RWPE2 (cell line): ENCODE measurements around the gene NGEF.

Experiments
- ATAC-seq: fragments of 200-7000 bp; cut with Tn5 transposase; 3 replicates; pipeline ENCODE4 v1.9.1; 2021; ENCODE audit warnings: low read depth
- DNase-seq: peaks from one replicate; pipeline ENCODE4 v3.0.0-alpha.2; 2020; ENCODE audit warnings: low spot score
- H3K27ac ChIP-seq: fragments of 450-650 bp; 2 replicates; pipeline ENCODE4 v1.5.1; 2017; ENCODE audit warnings: mild to moderate bottlenecking; ENCODE audit not compliant: poor library complexity, severe bottlenecking
- H3K27me3 ChIP-seq: fragments of 250-450 bp; sonication (Bioruptor Pico); 2 replicates; pipeline ENCODE4 v1.5.1; 2021; ENCODE audit warnings: mild to moderate bottlenecking, moderate library complexity; ENCODE audit not compliant: insufficient read depth, poor library complexity, severe bottlenecking
- H3K36me3 ChIP-seq: fragments of 250-450 bp; sonication (Bioruptor Pico); 2 replicates; pipeline ENCODE4 v1.5.1; 2020; ENCODE audit warnings: low read depth, mild to moderate bottlenecking, moderate library complexity
- H3K4me1 ChIP-seq: fragments of 250-450 bp; sonication (Bioruptor Pico); 2 replicates; pipeline ENCODE4 v1.5.1; 2021; ENCODE audit warnings: mild to moderate bottlenecking, moderate library complexity; ENCODE audit not compliant: insufficient read depth, poor library complexity, severe bottlenecking
- H3K4me3 ChIP-seq: fragments of 250-450 bp; sonication (Bioruptor Pico); 2 replicates; pipeline ENCODE4 v1.5.1; 2021; ENCODE audit warnings: mild to moderate bottlenecking, moderate library complexity; ENCODE audit not compliant: severe bottlenecking
- H3K9me3 ChIP-seq: fragments of 250-450 bp; sonication (Bioruptor Pico); 2 replicates; pipeline ENCODE4 v1.5.1; 2021; ENCODE audit warnings: mild to moderate bottlenecking, moderate library complexity; ENCODE audit not compliant: severe bottlenecking
- CTCF ChIP-seq: fragments of 450-650 bp; IDR thresholded peaks from one replicate; pipeline ENCODE4 v1.5.1; 2017; ENCODE audit warnings: mild to moderate bottlenecking, moderate library complexity; ENCODE audit not compliant: poor library complexity, severe bottlenecking

The NGEF gene

GRCh38 chr2:233017947-233018346 is 4.9 kb upstream of the NGEF start:
- TF ChIP-seq CTCF, result no peak
- Histone ChIP-seq H3K4me1 (no peaks in the 10 kb centered on the region), H3K36me3 (no peaks in the 10 kb centered on the region), H3K27ac (no peak overlapping the region), H3K9me3 (no peaks in the 10 kb centered on the region), H3K27me3 (no peaks in the 10 kb centered on the region), H3K4me3 (no peak overlapping the region)
- DNase-seq (no peak), ATAC-seq (no peak)

- no peaks in the 10 kb centered on the region for H3K36me3 ChIP-seq
- no peaks in the 10 kb centered on the region for H3K27me3 ChIP-seq
- H3K4me1 ChIP-seq, result no peaks in the 10 kb centered on the region
- ATAC-seq (no peak), DNase-seq (no peak)
- H3K4me3 ChIP-seq, result no peak overlapping the region
- no peaks in the 10 kb centered on the region for H3K9me3 ChIP-seq
- H3K27ac ChIP-seq, result no peak overlapping the region
- no peak for TF ChIP-seq CTCF
These were observed 2.1 kb upstream of the NGEF start for GRCh38 chr2:233015019-233015645.

- ATAC-seq (no peak), DNase-seq (no peak)
- H3K27ac ChIP-seq, result no peak overlapping the region
- H3K4me3 ChIP-seq, result no peak overlapping the region
- H3K36me3 ChIP-seq, result no peaks in the 10 kb centered on the region
- H3K4me1 ChIP-seq, result no peaks in the 10 kb centered on the region
- no peak for TF ChIP-seq CTCF
- H3K27me3 ChIP-seq, result no peaks in the 10 kb centered on the region
- H3K9me3 ChIP-seq, result no peaks in the 10 kb centered on the region
These were observed 594 bp upstream of the NGEF start for GRCh38 chr2:233013650-233014049.

GRCh38 chr2:233012301-233012971 is 620 bp downstream of the NGEF start:
- H3K4me1 ChIP-seq, result no peaks in the 10 kb centered on the region
- no peak overlapping the region for H3K4me3 ChIP-seq
- no peaks in the 10 kb centered on the region for H3K27me3 ChIP-seq
- TF ChIP-seq CTCF, result no peak
- no peaks in the 10 kb centered on the region for H3K36me3 ChIP-seq
- H3K27ac ChIP-seq, result no peak overlapping the region
- ATAC-seq (no peak), DNase-seq (no peak)
- no peaks in the 10 kb centered on the region for H3K9me3 ChIP-seq

GRCh38 chr2:233011702-233012131 is 1.3 kb downstream of the NGEF start:
- DNase-seq, result no peak
- H3K36me3 ChIP-seq, result no peaks in the 10 kb centered on the region
- TF ChIP-seq CTCF, result no peak
- no peaks in the 10 kb centered on the region for H3K4me1 ChIP-seq
- no peak overlapping the region for H3K27ac ChIP-seq
- ATAC-seq, result no peak
- H3K4me3 ChIP-seq, result no peak overlapping the region
- no peaks in the 10 kb centered on the region for H3K27me3 ChIP-seq
- H3K9me3 ChIP-seq, result no peaks in the 10 kb centered on the region
